AG09309 (cell line): ENCODE results near the gene RILPL2.

Experiments
- DNase-seq: peaks from one replicate; pipeline ENCODE4 v3.0.0-alpha.2; 2010; ENCODE audit warnings: low read depth
- H3K4me3 ChIP-seq: 2 replicates; pipeline ENCODE4 v1.5.1; 2011; ENCODE audit warnings: mild to moderate bottlenecking, low read depth, low read length, moderate library complexity; ENCODE audit not compliant: control insufficient read depth
- TF ChIP-seq, protein P1 (sequence below): IDR thresholded peaks from 2 replicates; pipeline ENCODE4 v1.5.1; 2011; ENCODE audit warnings: mild to moderate bottlenecking, low read depth, low read length, inconsistent platforms; ENCODE audit not compliant: insufficient read depth, control insufficient read depth; ENCODE audit errors: missing control alignments

RILPL2 gene

DNA sequence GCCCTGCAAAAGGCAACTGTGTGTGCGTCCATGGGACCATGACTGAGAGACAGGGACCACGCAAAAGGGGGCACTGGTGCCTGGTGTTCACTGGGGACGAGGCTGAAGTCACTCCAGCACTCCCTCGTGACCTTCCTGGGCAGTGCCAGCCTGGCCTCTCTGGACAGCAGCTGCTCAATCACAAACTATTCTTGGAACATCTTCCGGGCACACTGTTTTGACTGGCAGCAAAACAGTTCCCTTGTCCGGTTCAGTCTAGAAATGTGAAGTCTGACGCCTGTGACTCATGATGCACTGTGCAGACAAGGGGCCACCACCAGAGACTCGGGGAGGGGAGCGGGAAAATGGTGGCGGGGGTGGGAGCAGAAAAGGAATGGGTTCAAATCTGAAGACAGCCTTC lies 42.3 kb upstream of the RILPL2 start:
- DNase-seq: no peak
- no peak overlapping the region for H3K4me3 ChIP-seq
- TF ChIP-seq, protein P1, sequence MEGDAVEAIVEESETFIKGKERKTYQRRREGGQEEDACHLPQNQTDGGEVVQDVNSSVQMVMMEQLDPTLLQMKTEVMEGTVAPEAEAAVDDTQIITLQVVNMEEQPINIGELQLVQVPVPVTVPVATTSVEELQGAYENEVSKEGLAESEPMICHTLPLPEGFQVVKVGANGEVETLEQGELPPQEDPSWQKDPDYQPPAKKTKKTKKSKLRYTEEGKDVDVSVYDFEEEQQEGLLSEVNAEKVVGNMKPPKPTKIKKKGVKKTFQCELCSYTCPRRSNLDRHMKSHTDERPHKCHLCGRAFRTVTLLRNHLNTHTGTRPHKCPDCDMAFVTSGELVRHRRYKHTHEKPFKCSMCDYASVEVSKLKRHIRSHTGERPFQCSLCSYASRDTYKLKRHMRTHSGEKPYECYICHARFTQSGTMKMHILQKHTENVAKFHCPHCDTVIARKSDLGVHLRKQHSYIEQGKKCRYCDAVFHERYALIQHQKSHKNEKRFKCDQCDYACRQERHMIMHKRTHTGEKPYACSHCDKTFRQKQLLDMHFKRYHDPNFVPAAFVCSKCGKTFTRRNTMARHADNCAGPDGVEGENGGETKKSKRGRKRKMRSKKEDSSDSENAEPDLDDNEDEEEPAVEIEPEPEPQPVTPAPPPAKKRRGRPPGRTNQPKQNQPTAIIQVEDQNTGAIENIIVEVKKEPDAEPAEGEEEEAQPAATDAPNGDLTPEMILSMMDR: no peak

DNA sequence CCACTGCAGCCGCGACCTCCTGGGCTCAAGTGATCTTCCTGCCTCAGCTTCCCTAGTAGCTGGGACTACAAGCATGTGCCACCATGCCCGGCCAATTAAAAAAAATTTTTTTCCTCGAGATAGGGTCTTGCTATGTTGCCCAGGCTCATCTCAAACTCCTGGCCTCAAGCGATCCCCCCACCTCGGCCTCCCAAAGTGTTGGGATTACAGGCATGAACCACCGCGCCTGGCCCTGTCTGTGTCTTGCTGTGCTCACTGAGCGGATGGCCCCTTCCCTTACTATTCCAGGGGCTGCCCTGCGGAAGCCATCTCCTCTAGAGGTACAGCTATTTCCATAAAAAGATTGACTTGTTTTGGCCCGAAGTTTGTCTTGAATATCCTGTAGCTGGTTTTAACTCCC lies 41.6 kb upstream of the RILPL2 start:
- no peak for DNase-seq
- TF ChIP-seq, protein P1: no peak
- H3K4me3 ChIP-seq: no peak overlapping the region

DNA sequence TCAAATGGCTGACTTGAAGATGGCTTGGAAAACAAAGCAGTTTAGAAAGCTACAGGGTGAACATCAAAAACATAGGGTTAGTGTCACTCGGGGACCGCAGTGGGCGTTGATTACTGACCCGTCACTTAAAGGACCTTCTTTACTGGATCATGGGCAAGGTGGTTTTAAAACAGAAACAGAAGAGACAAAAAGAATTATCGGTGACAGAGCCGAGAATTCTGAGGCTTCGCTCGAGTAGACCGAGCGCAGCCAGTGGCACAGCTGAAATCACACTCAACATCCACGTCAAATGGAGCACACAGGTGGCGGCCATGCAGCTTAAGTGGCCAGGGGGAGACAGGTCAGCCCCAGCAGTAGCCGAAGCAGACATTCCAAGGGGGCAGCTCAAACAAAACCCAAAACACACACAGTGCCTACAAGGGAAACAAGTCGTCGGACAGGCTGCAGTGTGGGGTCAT lies 38.8 kb upstream of the RILPL2 start:
- DNase-seq: no peak
- TF ChIP-seq, protein P1: no peak

DNA sequence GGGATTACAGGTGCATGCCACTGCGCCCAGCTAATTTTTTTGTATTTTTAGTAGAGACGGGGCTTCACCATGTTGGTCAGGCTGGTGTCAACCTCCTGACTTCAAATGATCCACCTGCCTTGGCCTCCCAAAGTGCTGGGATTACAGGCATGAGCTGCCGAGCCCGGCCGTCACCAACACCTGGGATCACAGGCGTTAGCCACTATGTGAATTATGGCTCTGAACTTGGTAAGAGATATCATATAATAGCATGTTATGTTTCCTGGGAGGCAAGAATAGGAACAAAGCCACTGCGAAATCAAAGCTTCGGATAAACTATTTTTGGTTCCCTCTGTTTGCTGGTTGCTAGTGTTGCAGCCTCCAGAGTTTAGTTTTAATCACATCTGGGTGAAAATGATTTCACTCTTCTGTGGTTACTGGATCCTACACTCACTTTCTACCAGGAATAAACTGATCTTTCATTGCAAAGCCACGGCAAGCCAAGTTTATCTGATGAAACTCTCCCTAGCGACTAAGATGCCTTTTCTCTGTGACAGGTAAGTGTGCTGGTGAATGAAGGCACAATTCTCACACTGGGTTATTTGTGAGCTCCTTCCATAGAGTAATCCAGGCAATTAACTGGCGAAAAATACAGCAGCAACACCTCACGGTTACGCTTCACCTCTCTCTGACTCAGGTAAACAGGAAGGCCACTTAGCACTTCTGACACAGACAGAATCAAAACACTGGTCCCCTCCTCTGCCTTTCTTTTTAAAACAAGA lies 38.2 kb upstream of the RILPL2 start:
- TF ChIP-seq, protein P1: no peak
- H3K4me3 ChIP-seq: no peak overlapping the region
- no peak for DNase-seq

More for the DNA sequence above, 38.8 kb upstream of the RILPL2 start:
- H3K4me3 ChIP-seq: no peak overlapping the region

DNA sequence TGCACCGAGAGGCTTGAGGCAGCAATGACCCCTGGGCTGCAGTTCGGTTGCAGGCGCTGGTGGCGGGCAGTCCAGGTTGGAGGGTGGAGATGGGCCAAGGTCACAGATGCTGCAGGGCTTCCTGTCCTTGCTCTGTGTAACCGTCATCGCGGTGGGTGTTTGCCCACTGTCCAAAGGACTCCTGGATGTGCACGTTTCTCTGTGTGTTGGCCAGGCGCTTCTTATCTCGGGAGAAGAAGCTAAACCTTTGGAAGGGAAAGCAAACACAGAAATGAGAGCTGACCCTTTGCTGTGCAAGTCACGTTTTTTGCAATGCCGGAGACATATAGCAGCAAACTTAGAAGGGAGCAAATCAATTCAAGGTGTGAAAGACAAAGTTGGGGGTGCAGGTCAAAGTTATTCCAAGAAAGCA lies 36.0 kb upstream of the RILPL2 start:
- H3K4me3 ChIP-seq: no peak overlapping the region
- TF ChIP-seq, protein P1: no peak
- no peak for DNase-seq

DNA sequence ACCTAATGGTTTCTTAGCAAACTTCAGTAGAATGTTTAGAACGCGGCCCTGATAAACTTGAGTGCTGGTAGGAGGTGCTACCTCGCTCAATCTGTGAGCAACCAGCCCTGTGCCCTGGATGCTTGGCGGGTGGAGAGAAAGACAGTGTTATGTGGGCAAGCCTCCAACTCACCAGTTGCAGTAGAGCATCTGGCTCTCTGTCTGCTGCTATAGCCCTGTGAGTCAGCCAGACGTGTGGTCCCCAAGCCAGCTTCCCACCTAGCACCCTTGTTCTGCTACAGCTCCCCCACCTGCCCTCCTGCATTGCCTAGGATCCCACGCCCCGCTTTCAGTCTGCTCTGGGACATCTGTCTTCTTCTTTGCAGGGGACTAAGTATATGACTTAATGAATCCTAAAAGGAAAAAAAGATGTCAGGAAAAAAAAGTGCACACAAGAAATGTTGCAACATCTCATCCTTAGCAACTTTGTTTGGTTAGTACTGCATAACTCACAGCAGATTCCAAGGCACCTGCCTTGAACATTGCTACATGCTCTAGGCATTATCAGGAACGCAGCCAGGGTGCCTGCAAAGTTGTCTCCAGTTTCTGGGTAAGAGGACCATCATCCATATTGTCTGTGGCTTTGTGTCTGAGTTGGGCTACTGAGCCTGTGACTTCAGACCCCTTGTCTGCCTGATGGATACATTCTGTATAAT lies 35.0 kb upstream of the RILPL2 start:
- no peak overlapping the region for H3K4me3 ChIP-seq
- TF ChIP-seq, protein P1: no peak
- peak; percentile 33 for DNase-seq
